Measurements from ENCODE around the gene TMEM248.
"Not testable (repeated sequence)": the region's sequence is repeated elsewhere in the genome, so short reads cannot be mapped to it uniquely, and the experiment has no call there.

The TMEM248 gene

GRCh38 chr7:66974986-66975590 lies 54.1 kb downstream of the TMEM248 start (continued):
- no peak for TF ChIP-seq ZBTB49 (tag by site-specific recombination; IDR thresholded peaks at IDR 0.05; ENCODE audit: low read depth)
- TF ChIP-seq HOXC10 (CRISPR knock-in tag; IDR thresholded peaks at IDR 0.05), result no peak
- TF ChIP-seq ZNF560 (tag by site-specific recombination; IDR thresholded peaks at IDR 0.05; ENCODE audit: borderline replicate concordance), result no peak
- no peak for TF ChIP-seq ZNF600 (tag by site-specific recombination; IDR thresholded peaks at IDR 0.05)
- TF ChIP-seq SP2 (tag by site-specific recombination; IDR thresholded peaks at IDR 0.05), result no peak
- TF ChIP-seq ZNF354C (tag by site-specific recombination; IDR thresholded peaks at IDR 0.05; ENCODE audit: borderline replicate concordance, low read depth), result no peak

- H3K4me1 ChIP-seq (ENCODE audit: control insufficient read depth, insufficient read depth, low read length); H3K9me3 ChIP-seq (ENCODE audit: control insufficient read depth, insufficient read depth, low read depth, low read length); H3K4me3 ChIP-seq (ENCODE audit: low read depth, low read length); H3K27ac ChIP-seq (ENCODE audit: extremely low read depth, low read depth, low read length); H3K36me3 ChIP-seq (ENCODE audit: control insufficient read depth in 2 of 2, insufficient read depth in 1 of 2, low read length in 2 of 2); CTCF ChIA-PET: not testable (repeated sequence)
- POLR2A ChIA-PET, result interaction anchor here (0.6 kb wide), 1 partner anchor 557 kb away, joined by 3 read pairs; no protein-coding TSS in a partner anchor
Measured at GRCh38 chr7:66978312-66978711, 57.3 kb downstream of the TMEM248 start.

DNA sequence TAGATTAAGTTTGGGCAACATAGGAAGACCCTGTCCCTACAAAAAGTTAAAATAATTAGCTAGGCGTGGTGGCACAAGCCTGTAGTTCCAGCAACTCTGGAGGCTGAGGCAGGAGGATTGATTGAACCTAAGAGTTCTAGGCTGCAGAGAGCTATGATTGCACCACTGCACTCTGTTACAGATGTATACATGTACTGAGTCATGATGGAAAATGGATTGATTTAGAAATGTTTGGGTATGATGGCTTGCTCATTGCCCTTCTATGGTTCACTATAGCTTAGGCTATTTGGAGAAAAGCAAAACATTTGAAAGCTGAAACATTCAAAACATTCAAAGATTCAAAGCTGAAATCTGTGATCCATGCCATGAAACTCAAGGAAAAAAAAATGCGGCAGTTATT lies 58.0 kb downstream of the TMEM248 start:
- H3K9me3 ChIP-seq (ENCODE audit: control insufficient read depth, insufficient read depth, low read depth, low read length); CTCF ChIA-PET; H3K27ac ChIP-seq (ENCODE audit: extremely low read depth, low read depth, low read length); H3K4me1 ChIP-seq (ENCODE audit: control insufficient read depth, insufficient read depth, low read length); H3K4me3 ChIP-seq (ENCODE audit: low read depth, low read length); POLR2A ChIA-PET; H3K36me3 ChIP-seq (ENCODE audit: control insufficient read depth in 2 of 2, insufficient read depth in 1 of 2, low read length in 2 of 2): not testable (repeated sequence)

- POLR2A ChIA-PET, result not testable (repeated sequence)
Measured at GRCh38 chr7:66980336-66980735, 59.3 kb downstream of the TMEM248 start.

DNA sequence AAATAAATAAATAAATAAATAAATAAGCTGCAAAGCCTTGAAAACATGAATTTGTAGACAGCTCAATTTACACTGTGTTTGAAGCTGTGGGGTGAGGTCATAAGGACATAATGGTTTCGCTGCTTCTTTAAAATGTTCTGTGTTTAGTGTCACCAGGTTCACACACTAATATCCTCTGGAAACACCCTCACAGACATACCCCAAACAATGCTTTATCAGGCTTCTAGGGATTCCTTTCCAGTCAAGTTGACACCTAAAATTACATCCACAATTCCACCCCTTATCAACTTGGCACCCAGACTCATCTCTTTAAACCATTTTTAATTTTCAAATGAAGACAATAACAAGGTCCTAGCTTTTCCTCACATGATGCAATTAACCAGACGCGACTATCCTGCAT lies 68.5 kb downstream of the TMEM248 start:
- H3K27ac ChIP-seq (ENCODE audit: extremely low read depth, low read depth, low read length); POLR2A ChIA-PET; H3K4me1 ChIP-seq (ENCODE audit: control insufficient read depth, insufficient read depth, low read length); CTCF ChIA-PET; H3K4me3 ChIP-seq (ENCODE audit: low read depth, low read length); H3K9me3 ChIP-seq (ENCODE audit: control insufficient read depth, insufficient read depth, low read depth, low read length): not testable (repeated sequence)
- H3K36me3 ChIP-seq (ENCODE audit: control insufficient read depth in 2 of 2, insufficient read depth in 1 of 2, low read length in 2 of 2), result peaks cover 20 to 33% of the 10 kb centered on the region in 2 experiments

More at GRCh38 chr7:66980336-66980735, 59.3 kb downstream of the TMEM248 start:
- TF ChIP-seq SETDB1 (IDR thresholded peaks at IDR 0.05; ENCODE audit: insufficient read length, low read length), result peak; percentile 16
- H3K36me3 ChIP-seq (ENCODE audit: control insufficient read depth in 2 of 2, insufficient read depth in 1 of 2, low read length in 2 of 2); H3K27ac ChIP-seq (ENCODE audit: extremely low read depth, low read depth, low read length); H3K4me1 ChIP-seq (ENCODE audit: control insufficient read depth, insufficient read depth, low read length); H3K9me3 ChIP-seq (ENCODE audit: control insufficient read depth, insufficient read depth, low read depth, low read length); H3K4me3 ChIP-seq (ENCODE audit: low read depth, low read length); CTCF ChIA-PET: not testable (repeated sequence)

DNA sequence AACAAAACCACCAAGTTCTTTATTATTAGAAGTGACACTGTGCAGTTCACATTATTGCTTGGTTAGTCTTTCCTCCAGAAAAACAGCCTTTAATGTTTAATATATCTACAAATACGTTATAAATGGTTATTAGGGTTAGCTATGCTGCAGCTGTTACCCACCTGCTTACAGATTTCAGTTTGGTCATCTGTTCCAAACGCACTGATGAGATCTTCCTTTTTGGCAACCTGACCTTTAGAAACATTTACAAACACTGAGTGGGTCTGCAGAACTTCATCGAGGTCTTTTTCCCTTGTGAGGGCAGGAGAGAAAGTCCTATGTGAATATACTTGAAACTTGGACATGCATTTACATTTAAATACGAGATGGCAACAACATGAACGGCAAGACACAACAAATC lies 73.0 kb downstream of the TMEM248 start:
- POLR2A ChIA-PET; H3K4me1 ChIP-seq (ENCODE audit: control insufficient read depth, insufficient read depth, low read length); CTCF ChIA-PET; H3K27ac ChIP-seq (ENCODE audit: extremely low read depth, low read depth, low read length); H3K9me3 ChIP-seq (ENCODE audit: control insufficient read depth, insufficient read depth, low read depth, low read length): not testable (repeated sequence)
- H3K4me3 ChIP-seq (ENCODE audit: low read depth, low read length), result peak overlapping the region; percentile 73
- H3K36me3 ChIP-seq (ENCODE audit: control insufficient read depth in 2 of 2, insufficient read depth in 1 of 2, low read length in 2 of 2), result peaks cover 20 to 27% of the 10 kb centered on the region in 2 experiments

DNA sequence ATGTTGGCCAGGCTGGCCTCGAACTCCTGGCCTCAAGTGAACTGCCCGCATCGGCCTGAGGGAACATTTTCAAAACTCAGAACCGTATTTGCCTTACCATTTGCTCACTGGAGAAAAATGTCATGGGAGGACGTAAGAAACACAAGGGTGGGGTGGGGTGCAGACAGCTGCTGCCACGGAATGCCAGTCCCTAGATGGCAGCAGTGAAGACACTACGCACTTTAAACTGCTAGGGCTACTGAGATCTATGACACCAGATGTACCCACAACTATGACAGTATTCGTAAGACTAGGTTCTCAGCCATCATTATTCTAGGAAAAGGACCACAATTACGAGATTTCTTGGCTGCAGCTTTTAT lies 73.6 kb downstream of the TMEM248 start:
- H3K4me1 ChIP-seq (ENCODE audit: control insufficient read depth, insufficient read depth, low read length); H3K9me3 ChIP-seq (ENCODE audit: control insufficient read depth, insufficient read depth, low read depth, low read length); CTCF ChIA-PET: not testable (repeated sequence)
- peak overlapping the region; percentile 73 for H3K4me3 ChIP-seq (ENCODE audit: low read depth, low read length)
- TF ChIP-seq ZEB2 (tag by site-specific recombination; IDR thresholded peaks at IDR 0.05) (0 out of 2 replicates have a peak, but pooled peaks have one; percentile 20), KLF1 (tag by site-specific recombination; IDR thresholded peaks at IDR 0.05) (peak; percentile 24; the same call in 1 of the 2 replicates), ZBTB48 (tag by site-specific recombination; IDR thresholded peaks at IDR 0.05) (peak; percentile 55; the same call in 1 of the 2 replicates), PATZ1 (tag by site-specific recombination; IDR thresholded peaks at IDR 0.05) (peak; percentile 13; the same call in 1 of the 2 replicates), ZBTB21 (tag by site-specific recombination; IDR thresholded peaks at IDR 0.05) (peak; percentile 39; the same call in 1 of the 2 replicates), KLF8 (tag by site-specific recombination; IDR thresholded peaks at IDR 0.05) (peak; percentile 36; the same call in 1 of the 2 replicates), ZNF629 (tag by site-specific recombination; IDR thresholded peaks at IDR 0.05) (peak; percentile 64)
- POLR2A ChIA-PET, result interaction anchor here (0.6 to 1.7 kb wide), 5 partner anchors 8 to 254 kb away, joined by 3 to 12 read pairs (median 5); partner anchors contain the start of gene RABGEF1
- peaks cover 20 to 22% of the 10 kb centered on the region in 2 experiments for H3K36me3 ChIP-seq (ENCODE audit: control insufficient read depth in 2 of 2, insufficient read depth in 1 of 2, low read length in 2 of 2)
- peak overlapping the region; percentile 58; the same call in 1 of the 2 replicates for H3K27ac ChIP-seq (ENCODE audit: extremely low read depth, low read depth, low read length)
